ENCODE results near the gene BRD3OS. TPM values are rescaled to one million over a fixed set of nuclear protein-coding genes. Genes with fewer than 3 reads are reported as not detected.
A peak's percentile ranks its signal among the peaks of the same experiment; 100 is the strongest.

The BRD3OS gene, protein sequence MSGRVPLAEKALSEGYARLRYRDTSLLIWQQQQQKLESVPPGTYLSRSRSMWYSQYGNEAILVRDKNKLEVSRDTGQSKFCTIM
- total RNA-seq (2014; rRNA removed; shearing (Covaris generic)), result 29.1 and 31.5 TPM in 2 replicates

- DNase-seq (ENCODE audit: low spot score), result peak; percentile 98
Observed at GRCh38 chr9:134024828-134025605, at the start of gene BRD3OS. Gene BRD3OS, plus strand, starts transcription at chr9:134025481. Its CDS starts 1,267 bp downstream, at chr9:134026748.

- no peak for DNase-seq (ENCODE audit: low spot score)
Observed at GRCh38 chr9:133975511-133975910, 49.8 kb upstream of the BRD3OS start.

DNA sequence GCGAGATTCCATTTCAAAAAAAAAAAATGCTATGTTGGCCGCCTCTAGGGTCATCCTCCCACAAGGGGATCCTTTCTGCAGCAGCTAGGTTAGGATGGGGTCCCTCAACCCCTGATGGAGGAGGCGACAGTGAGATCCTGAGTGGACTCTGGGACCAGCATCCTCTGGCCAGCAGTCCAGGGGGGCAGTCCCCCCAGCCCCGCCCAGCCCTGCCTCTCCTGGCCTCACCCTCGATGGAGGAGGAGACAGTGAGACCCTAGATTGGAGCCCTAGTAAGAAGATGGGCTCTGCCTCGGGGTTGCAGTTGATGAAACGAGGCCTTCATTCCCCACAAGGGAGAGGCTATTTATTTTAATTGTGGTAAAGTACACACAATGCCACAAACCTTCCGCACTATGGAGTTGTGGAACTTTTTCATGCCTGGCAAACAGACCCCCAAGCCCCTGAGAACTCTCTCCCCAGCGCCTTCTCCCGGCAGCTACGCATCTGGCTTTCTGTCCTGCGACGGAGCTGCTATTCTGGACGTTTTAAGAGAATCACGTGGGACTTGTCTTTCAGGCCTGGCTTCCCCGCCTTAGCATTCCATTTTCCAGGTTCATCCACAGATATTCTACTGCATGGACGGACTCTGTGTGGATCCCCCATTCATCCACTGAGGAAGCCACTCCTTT, 49.0 kb upstream of the BRD3OS start:
- no peak for DNase-seq (ENCODE audit: low spot score)

- DNase-seq (ENCODE audit: low spot score), result no peak
Observed at GRCh38 chr9:133976887-133977286, 48.4 kb upstream of the BRD3OS start.

- no peak for DNase-seq (ENCODE audit: low spot score)
Observed at GRCh38 chr9:133977421-133978201, 47.7 kb upstream of the BRD3OS start.

DNA sequence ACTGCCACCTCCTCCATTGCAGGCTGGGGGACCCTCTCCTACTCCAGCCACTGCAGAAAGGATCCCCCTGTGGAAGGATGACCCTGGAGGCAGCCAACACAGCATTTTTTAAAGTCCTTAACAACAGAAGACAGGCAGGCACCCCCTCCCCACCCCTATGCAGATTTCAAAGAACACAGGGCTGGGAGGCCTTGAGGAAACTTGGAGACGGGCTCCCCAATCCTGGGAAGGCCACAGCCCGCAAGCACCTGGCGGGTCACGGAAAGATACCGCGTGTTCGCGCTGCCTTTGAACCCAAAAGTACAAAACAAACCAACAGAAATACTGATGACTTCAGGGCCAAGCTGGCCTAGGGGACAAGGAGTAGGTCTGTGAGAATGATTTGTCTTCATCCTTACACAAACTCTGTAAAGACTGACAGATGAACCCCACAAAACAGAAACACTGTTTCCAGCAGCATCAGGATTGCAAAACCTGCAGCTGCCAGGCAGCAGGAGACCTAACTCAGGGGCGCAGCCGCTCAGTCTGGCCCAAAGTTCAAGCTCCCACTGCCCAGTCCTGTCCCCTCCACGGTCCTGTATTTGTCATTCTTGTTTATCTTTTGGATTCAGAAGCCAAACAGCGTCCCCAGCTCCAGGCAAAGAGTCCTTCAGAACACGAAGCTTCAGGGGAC, 46.9 kb upstream of the BRD3OS start:
- no peak for DNase-seq (ENCODE audit: low spot score)

GRCh38 chr9:133978899-133979272, 46.4 kb upstream of the BRD3OS start:
- DNase-seq (ENCODE audit: low spot score), result no peak

DNA sequence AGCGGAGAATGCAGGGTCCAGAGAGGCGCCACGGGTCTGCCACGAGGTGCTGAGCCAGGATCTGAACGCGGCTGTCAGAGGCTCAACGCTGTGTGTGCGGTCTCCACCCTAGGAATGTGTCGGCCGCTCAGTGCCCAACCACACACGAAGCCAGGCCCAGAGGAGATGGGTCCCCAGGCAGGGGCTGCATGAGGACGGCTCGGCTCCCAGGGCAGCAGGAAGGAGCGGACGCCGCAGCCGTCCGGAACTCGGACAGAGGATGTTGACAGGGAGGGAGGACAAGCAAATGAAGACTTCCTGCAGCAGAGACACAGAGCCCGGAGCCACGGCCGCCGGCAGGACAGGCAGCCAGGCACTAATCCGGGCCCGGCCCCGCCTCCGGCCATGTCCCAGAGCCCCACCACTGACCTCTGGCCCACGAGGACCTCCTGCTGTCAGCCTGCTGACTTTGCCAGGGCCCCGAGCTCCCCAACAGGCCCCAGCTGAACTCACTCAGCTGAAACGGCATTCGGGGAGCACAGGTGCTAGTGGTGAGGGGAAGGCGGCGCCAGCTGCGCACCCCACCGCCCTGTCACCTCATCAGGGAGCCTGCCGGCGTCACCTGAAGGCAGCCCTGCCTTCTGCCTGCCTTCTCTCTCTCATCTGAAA, 45.9 kb upstream of the BRD3OS start:
- DNase-seq (ENCODE audit: low spot score), result no peak

- no peak for DNase-seq (ENCODE audit: low spot score)
Observed at GRCh38 chr9:133979921-133980863, 45.1 kb upstream of the BRD3OS start.

GRCh38 chr9:133980864-133981588, 44.3 kb upstream of the BRD3OS start:
- DNase-seq (ENCODE audit: low spot score), result no peak

DNA sequence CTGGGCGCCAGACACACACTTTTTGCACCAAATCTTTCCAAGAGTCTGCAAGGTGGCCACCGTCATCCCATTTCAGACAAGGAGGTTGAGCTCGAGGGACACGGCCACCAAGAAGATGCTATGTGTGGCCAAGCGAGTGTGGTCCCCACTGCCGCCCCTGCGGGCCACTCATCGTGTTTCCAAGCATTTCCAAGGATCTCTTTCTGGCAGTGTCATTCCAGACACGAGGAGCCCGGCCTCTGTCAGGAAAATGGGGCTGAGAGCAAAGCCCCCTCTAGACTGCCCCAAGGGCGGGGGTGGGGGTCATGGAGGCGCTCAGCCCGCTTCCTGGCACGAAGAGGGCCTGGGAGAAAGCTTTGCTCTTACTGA, 43.7 kb upstream of the BRD3OS start:
- DNase-seq (ENCODE audit: low spot score), result no peak

GRCh38 chr9:133981958-133982681, 43.2 kb upstream of the BRD3OS start:
- no peak for DNase-seq (ENCODE audit: low spot score)

GRCh38 chr9:133982971-133983720, 42.1 kb upstream of the BRD3OS start:
- no peak for DNase-seq (ENCODE audit: low spot score)

DNA sequence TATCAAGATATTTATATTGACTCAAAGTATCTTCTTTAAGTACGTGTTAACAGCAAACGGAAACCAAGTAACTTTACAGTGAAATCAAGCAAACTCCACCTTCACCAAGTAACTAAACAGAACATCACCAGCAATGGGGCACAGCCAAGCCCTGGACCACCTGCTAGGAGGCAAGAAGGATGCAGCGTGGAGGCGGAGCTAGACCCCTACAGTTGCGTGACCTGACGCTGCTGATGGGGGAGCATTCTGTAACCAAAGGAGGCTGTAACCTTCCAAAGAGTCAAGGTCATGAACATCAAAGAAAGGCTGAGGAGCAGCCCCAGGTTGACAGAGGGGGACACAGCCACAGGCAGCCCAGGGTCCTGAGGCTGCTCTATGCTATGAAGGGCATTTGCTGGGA, 39.2 kb upstream of the BRD3OS start:
- no peak for DNase-seq (ENCODE audit: low spot score)

- DNase-seq (ENCODE audit: low spot score), result no peak
Observed at GRCh38 chr9:133986774-133987445, 38.4 kb upstream of the BRD3OS start.

- no peak for DNase-seq (ENCODE audit: low spot score)
Observed at GRCh38 chr9:133987446-133987788, 37.9 kb upstream of the BRD3OS start.

GRCh38 chr9:133987946-133988665, 37.2 kb upstream of the BRD3OS start:
- no peak for DNase-seq (ENCODE audit: low spot score)

Data from A172 (cell line).